WI38 (cell line): Measurements from ENCODE around the gene SLC36A1.

ENCODE experiments used
- H3K4me3 ChIP-seq: 2 replicates; pipeline ENCODE4 v1.5.1; 2011; ENCODE audit warnings: low read depth, mild to moderate bottlenecking, control low read depth, low read length
- CTCF ChIP-seq: IDR thresholded peaks from 2 replicates; pipeline ENCODE4 v1.5.1; 2012; ENCODE audit warnings: low read depth, mild to moderate bottlenecking, control low read depth, low read length

SLC36A1 gene

GRCh38 chr5:151531581-151531980 lies 84.2 kb downstream of the SLC36A1 start:
- no peak overlapping the region for H3K4me3 ChIP-seq
- TF ChIP-seq CTCF = no peak

- no peak for TF ChIP-seq CTCF
Measured at GRCh38 chr5:151532416-151532815, 85.0 kb downstream of the SLC36A1 start.

GRCh38 chr5:151534350-151534749 lies 86.9 kb downstream of the SLC36A1 start:
- no peak overlapping the region for H3K4me3 ChIP-seq
- TF ChIP-seq CTCF = no peak

More at GRCh38 chr5:151532416-151532815, 85.0 kb downstream of the SLC36A1 start:
- no peak overlapping the region for H3K4me3 ChIP-seq

- H3K4me3 ChIP-seq = no peak overlapping the region
- no peak for TF ChIP-seq CTCF
Measured at GRCh38 chr5:151537044-151537443, 89.6 kb downstream of the SLC36A1 start.

GRCh38 chr5:151541571-151541970 lies 94.2 kb downstream of the SLC36A1 start:
- H3K4me3 ChIP-seq = no peak overlapping the region
- no peak for TF ChIP-seq CTCF
